ENCODE data around the gene FABP1.

- no peak for TF ChIP-seq CTCF (IDR thresholded peaks at IDR 0.05)
- no peak for TF ChIP-seq POLR2A (IDR thresholded peaks at IDR 0.05)
Measured at GRCh38 chr2:88100489-88100858, 27.4 kb downstream of the FABP1 start.
